CD8-positive, alpha-beta memory T cell (primary cell): ENCODE data around the gene PLXNB3. TPM values are rescaled to one million over a fixed set of nuclear protein-coding genes. Genes with fewer than 3 reads are reported as not detected.

Experiments
- CTCF ChIA-PET: fragments of 350-600 bp; sonication (Branson Sonifier 250); formaldehyde crosslinking; loops from one replicate; lab custom pipeline; 2021; ENCODE audit warnings: antibody characterized with exemption; lab: Charles Lee
- POLR2A ChIA-PET: fragments of 350-600 bp; sonication (Branson Sonifier 250); formaldehyde crosslinking; loops from one replicate; lab custom pipeline; 2021; ENCODE audit warnings: antibody characterized with exemption; lab: Charles Lee
- DNase-seq, 5 donors: peaks; one replicate each; pipeline versions ENCODE4 v3.0.0 to v3.0.0-alpha.2; 2020 to 2022; ENCODE audit warnings: mixed read lengths in 1 of 5
- H3K27ac ChIP-seq: one replicate; pipeline ENCODE4 v1.7.0; 2013; ENCODE audit warnings: low read depth, mild to moderate bottlenecking, low read length, moderate library complexity
- H3K27me3 ChIP-seq: 2 replicates; pipeline ENCODE4 v1.7.0; 2013; ENCODE audit warnings: low read length, mild to moderate bottlenecking; ENCODE audit not compliant: insufficient read depth, poor library complexity, severe bottlenecking
- H3K36me3 ChIP-seq: 2 replicates; pipeline ENCODE4 v1.7.0; 2013; ENCODE audit warnings: mild to moderate bottlenecking, low read length, moderate library complexity; ENCODE audit not compliant: insufficient read depth
- H3K4me1 ChIP-seq: 2 replicates; pipeline ENCODE4 v1.7.0; 2013; ENCODE audit warnings: mild to moderate bottlenecking, low read length, moderate library complexity; ENCODE audit not compliant: insufficient read depth
- H3K4me3 ChIP-seq: 2 replicates; pipeline ENCODE4 v1.7.0; 2013; ENCODE audit warnings: mild to moderate bottlenecking, low read length
- H3K9me3 ChIP-seq: 2 replicates; pipeline ENCODE4 v1.7.0; 2013; ENCODE audit warnings: mild to moderate bottlenecking, low read length
- H3K27ac Mint-ChIP-seq, 8 donors: one replicate each; pipeline ENCODE4 v1.8.0; 2020 to 2021; ENCODE audit warnings: mixed read lengths in 8 of 8, mild to moderate bottlenecking in 6 of 8, inconsistent platforms in 3 of 8, moderate library complexity in 3 of 8
- H3K27me3 Mint-ChIP-seq, 2 donors: one replicate each; pipeline ENCODE4 v1.8.0; 2020 to 2021; ENCODE audit warnings: mixed read lengths in 2 of 2, mild to moderate bottlenecking in 1 of 2, moderate library complexity in 1 of 2
- H3K36me3 Mint-ChIP-seq, 3 donors: one replicate each; pipeline ENCODE4 v1.8.0; 2020 to 2021; ENCODE audit warnings: mixed read lengths in 3 of 3, inconsistent platforms in 1 of 3, mild to moderate bottlenecking in 1 of 3
- H3K4me1 Mint-ChIP-seq, 3 donors: one replicate each; pipeline ENCODE4 v1.8.0; 2020 to 2021; ENCODE audit warnings: mixed read lengths in 3 of 3, inconsistent platforms in 1 of 3, mild to moderate bottlenecking in 1 of 3
- H3K4me3 Mint-ChIP-seq, 7 donors: one replicate each; pipeline ENCODE4 v1.8.0; 2020 to 2021; ENCODE audit warnings: mixed read lengths in 7 of 7, mild to moderate bottlenecking in 6 of 7, moderate library complexity in 4 of 7, inconsistent platforms in 2 of 7
- H3K9me3 Mint-ChIP-seq, 5 donors: one replicate each; pipeline ENCODE4 v1.8.0; 2020 to 2022; ENCODE audit warnings: mixed read lengths in 5 of 5, mild to moderate bottlenecking in 3 of 5, moderate library complexity in 2 of 5, inconsistent platforms in 1 of 5
- polyA plus RNA-seq: library from polyadenylated mRNA; unstranded; fragments of 300-500 nt; fragmentation: Illumina TruSeq; gene quantifications from one replicate; pipeline ENCODE4 v1.2.3, GENCODE V29; 2021
- total RNA-seq, 2 experiments: library from RNA; stranded (reverse); gene quantifications; one replicate each; pipeline ENCODE4 v1.2.3, GENCODE V29; 2021

The PLXNB3 gene
- total and polyA plus RNA-seq, 3 experiments from 2014 or later = 0.51 to 0.57 TPM; not detected in 1

DNA sequence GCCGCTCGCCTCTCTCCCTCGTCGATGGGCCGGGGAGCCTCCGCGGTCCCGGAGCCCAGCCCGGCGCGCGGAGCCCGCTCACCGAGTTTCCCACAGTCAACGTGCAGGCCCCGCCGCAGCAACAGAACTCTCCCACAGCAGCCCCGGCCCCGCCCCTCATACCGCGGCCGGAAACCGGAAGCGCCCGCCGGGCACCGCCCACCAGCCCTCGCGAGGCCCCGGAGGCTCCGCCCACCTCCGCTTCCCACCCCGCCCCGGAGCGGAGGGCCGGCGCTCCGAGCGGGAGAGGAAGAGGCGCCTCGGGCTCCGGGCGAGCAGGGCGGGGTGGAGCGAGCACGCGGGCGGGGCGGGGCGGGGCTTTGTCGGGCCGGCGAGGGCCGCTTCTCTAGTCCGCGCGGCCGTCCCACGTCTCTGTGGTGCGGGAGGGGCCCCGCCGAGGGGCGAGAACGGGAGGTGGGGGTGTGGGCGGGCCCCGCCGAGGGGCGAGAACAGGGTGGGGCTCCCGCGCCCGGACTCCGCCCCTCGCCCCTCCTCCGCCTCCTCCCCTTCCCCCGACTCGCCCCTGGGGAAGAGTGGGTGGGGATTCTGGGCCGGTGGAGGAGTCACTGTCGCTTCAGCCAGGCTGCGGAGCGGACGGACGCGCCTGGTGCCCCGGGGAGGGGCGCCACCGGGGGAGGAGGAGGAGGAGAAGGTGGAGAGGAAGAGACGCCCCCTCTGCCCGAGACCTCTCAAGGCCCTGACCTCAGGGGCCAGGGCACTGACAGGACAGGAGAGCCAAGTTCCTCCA, 39.6 kb upstream of the PLXNB3 start, which contains the start of the genes ABCD1 and BCAP31:
ABCD1 (plus strand) TSS at position 605 of the 787 bp plus-strand sequence. CDS start 411 bp downstream, outside the sequence.
BCAP31 (minus strand) TSS at position 136 of the 787 bp plus-strand sequence. CDS start 1,143 bp downstream, outside the sequence.
- H3K4me1 Mint-ChIP-seq = peaks cover 26 to 51% (median 35%) of the 10 kb centered on the region in 3 donors
- H3K4me3 ChIP-seq = peak within 1 kb of the TSS; percentile 44
- peak within 1 kb of the TSS; percentile 85 to 94 (median 86) for H3K4me3 Mint-ChIP-seq
- peak within 1 kb of the TSS; percentile 70 for H3K27ac ChIP-seq
- no peaks in the 10 kb centered on the region for H3K27me3 ChIP-seq
- CTCF ChIA-PET = no interaction called here
- peak within 1 kb of the TSS; percentile 71 to 92 (median 84) for H3K27ac Mint-ChIP-seq
- H3K9me3 ChIP-seq = no peaks in the 10 kb centered on the region
- H3K27me3 Mint-ChIP-seq = peaks cover 0 to 1% of the 10 kb centered on the region in 2 donors
- H3K9me3 Mint-ChIP-seq = no peaks in the 10 kb centered on the region
- POLR2A ChIA-PET = interaction anchor here (0.5 kb wide), 1 partner anchor 8 kb away, joined by 4 read pairs; no protein-coding TSS in a partner anchor
- peaks cover 17% of the 10 kb centered on the region for H3K4me1 ChIP-seq
- DNase-seq = peak; percentile 81 to 91 (median 89)
- peaks cover 2 to 22% (median 4%) of the 10 kb centered on the region in 3 donors for H3K36me3 Mint-ChIP-seq
- peaks cover 13% of the 10 kb centered on the region for H3K36me3 ChIP-seq

DNA sequence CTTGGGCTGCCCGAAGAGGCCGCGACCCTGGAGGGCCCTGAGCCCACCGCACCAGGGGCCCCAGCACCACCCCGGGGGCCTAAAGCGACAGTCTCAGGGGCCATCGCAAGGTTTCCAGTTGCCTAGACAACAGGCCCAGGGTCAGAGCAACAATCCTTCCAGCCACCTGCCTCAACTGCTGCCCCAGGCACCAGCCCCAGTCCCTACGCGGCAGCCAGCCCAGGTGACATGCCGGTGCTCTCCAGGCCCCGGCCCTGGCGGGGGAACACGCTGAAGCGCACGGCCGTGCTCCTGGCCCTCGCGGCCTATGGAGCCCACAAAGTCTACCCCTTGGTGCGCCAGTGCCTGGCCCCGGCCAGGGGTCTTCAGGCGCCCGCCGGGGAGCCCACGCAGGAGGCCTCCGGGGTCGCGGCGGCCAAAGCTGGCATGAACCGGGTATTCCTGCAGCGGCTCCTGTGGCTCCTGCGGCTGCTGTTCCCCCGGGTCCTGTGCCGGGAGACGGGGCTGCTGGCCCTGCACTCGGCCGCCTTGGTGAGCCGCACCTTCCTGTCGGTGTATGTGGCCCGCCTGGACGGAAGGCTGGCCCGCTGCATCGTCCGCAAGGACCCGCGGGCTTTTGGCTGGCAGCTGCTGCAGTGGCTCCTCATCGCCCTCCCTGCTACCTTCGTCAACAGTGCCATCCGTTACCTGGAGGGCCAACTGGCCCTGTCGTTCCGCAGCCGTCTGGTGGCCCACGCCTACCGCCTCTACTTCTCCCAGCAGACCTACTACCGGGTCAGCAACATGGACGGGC, 38.8 kb upstream of the PLXNB3 start:
- no peaks in the 10 kb centered on the region for H3K9me3 Mint-ChIP-seq
- Histone ChIP-seq H3K27me3 (no peaks in the 10 kb centered on the region), H3K4me3 (no peak overlapping the region), H3K4me1 (peaks cover 17% of the 10 kb centered on the region), H3K27ac (peak overlapping the region; percentile 61), H3K36me3 (peaks cover 6% of the 10 kb centered on the region), H3K9me3 (no peaks in the 10 kb centered on the region)
- H3K4me1 Mint-ChIP-seq = peaks cover 24 to 45% (median 30%) of the 10 kb centered on the region in 3 donors
- peak in 2 of 5 donors; percentile 33 to 51 for DNase-seq
- peak overlapping the region in 5 of 8 donors; percentile 17 to 90 (median 63) for H3K27ac Mint-ChIP-seq
- ChIA-PET CTCF (no interaction called here), POLR2A (no interaction called here)
- H3K4me3 Mint-ChIP-seq = peak overlapping the region; percentile 38 to 89 (median 64)
- H3K27me3 Mint-ChIP-seq = peaks cover 0 to 1% of the 10 kb centered on the region in 2 donors
- peaks cover 0 to 17% (median 2%) of the 10 kb centered on the region in 3 donors for H3K36me3 Mint-ChIP-seq

- peaks cover 26 to 45% (median 30%) of the 10 kb centered on the region in 3 donors for H3K4me1 Mint-ChIP-seq
- no peak for DNase-seq
- Histone ChIP-seq H3K27me3 (no peaks in the 10 kb centered on the region), H3K36me3 (peaks cover 1% of the 10 kb centered on the region), H3K9me3 (no peaks in the 10 kb centered on the region), H3K27ac (peak overlapping the region; percentile 61), H3K4me3 (no peak overlapping the region), H3K4me1 (peaks cover 17% of the 10 kb centered on the region)
- H3K4me3 Mint-ChIP-seq = peak overlapping the region; percentile 14 to 89 (median 50)
- ChIA-PET POLR2A (interaction anchor here (0.7 kb wide), 1 partner anchor 224 kb away, joined by 3 read pairs; no protein-coding TSS in a partner anchor), CTCF (interaction anchor here (1.1 kb wide), 1 partner anchor 9 kb away, joined by 3 read pairs; no protein-coding TSS in a partner anchor)
- H3K9me3 Mint-ChIP-seq = no peaks in the 10 kb centered on the region
- peaks cover 0 to 1% of the 10 kb centered on the region in 2 donors for H3K27me3 Mint-ChIP-seq
- H3K27ac Mint-ChIP-seq = peak overlapping the region in 6 of 8 donors; percentile 17 to 90 (median 58)
- peaks cover 0 to 14% (median 2%) of the 10 kb centered on the region in 3 donors for H3K36me3 Mint-ChIP-seq
Observed at GRCh38 chrX:153725832-153726285, 38.2 kb upstream of the PLXNB3 start.

- ChIA-PET POLR2A (interaction anchor here (0.7 kb wide), 1 partner anchor 224 kb away, joined by 3 read pairs; no protein-coding TSS in a partner anchor), CTCF (interaction anchor here (1.1 to 1.3 kb wide), 3 partner anchors 9 to 221 kb away, joined by 3 to 4 read pairs (median 3); no protein-coding TSS in a partner anchor)
- Histone ChIP-seq H3K27ac (peak overlapping the region; percentile 61), H3K9me3 (no peaks in the 10 kb centered on the region), H3K4me1 (peaks cover 17% of the 10 kb centered on the region), H3K36me3 (no peaks in the 10 kb centered on the region), H3K27me3 (no peaks in the 10 kb centered on the region), H3K4me3 (no peak overlapping the region)
- Mint-ChIP-seq H3K27ac (peak overlapping the region; percentile 61 to 91 (median 72)), H3K36me3 (peaks cover 0 to 17% (median 4%) of the 10 kb centered on the region in 3 donors), H3K4me3 (peak overlapping the region; percentile 60 to 85 (median 69)), H3K27me3 (peaks cover 0 to 1% of the 10 kb centered on the region in 2 donors), H3K9me3 (no peaks in the 10 kb centered on the region), H3K4me1 (peaks cover 29 to 49% (median 34%) of the 10 kb centered on the region in 3 donors)
- peak; percentile 21 to 65 (median 49) for DNase-seq
Observed at GRCh38 chrX:153726286-153727122, 37.5 kb upstream of the PLXNB3 start.

DNA sequence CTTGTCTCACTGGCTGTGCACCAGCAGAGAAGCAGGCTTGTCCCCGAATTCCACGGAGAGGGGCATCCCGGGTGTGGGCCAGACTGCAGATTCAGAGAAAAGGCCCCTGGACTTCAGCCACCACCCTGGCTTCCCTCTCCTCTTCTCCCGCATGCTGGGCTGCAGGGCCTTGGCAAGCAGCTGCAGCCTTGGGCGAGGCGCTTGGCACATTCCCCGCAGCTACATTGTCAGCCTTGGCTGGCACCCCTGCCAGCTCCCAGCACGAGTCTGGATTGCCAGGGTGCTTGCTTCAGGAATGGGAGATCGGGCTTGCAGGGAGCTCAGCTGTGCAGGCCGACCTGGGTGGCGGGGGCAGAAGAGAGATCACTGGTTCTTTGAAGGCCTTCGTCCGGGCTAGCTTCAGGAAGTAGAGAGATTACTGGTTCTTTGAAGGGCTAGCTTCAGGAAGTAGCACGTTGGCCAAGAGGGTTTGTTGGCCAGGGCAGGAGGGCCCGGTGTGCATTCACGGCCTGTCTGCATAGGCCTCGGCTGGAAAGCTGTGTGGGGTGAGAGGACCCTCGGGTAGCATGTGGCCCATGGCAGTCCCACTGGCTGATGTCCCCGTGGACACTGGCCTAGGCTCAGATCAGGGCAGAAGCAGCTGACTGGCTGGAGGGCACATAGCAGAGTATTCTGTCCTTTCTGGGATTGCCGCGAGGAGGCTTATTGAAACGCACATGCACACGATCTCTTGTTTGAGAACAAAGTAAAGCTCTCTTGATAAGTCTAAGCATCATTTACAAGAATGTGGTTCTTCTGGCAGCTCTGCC, 36.7 kb upstream of the PLXNB3 start:
- peak overlapping the region; percentile 60 to 85 (median 69) for H3K4me3 Mint-ChIP-seq
- Histone ChIP-seq H3K9me3 (no peaks in the 10 kb centered on the region), H3K27ac (peak overlapping the region; percentile 61), H3K4me3 (no peak overlapping the region), H3K36me3 (no peaks in the 10 kb centered on the region), H3K27me3 (no peaks in the 10 kb centered on the region), H3K4me1 (peaks cover 17% of the 10 kb centered on the region)
- no peak for DNase-seq
- peak overlapping the region; percentile 50 to 96 (median 80) for H3K27ac Mint-ChIP-seq
- peaks cover 27 to 46% (median 28%) of the 10 kb centered on the region in 3 donors for H3K4me1 Mint-ChIP-seq
- peaks cover 0 to 1% of the 10 kb centered on the region in 2 donors for H3K27me3 Mint-ChIP-seq
- ChIA-PET POLR2A (no interaction called here), CTCF (interaction anchor here (0.6 to 1.5 kb wide), 5 partner anchors 8 to 283 kb away, joined by 3 to 4 read pairs (median 3); no protein-coding TSS in a partner anchor)
- no peaks in the 10 kb centered on the region for H3K9me3 Mint-ChIP-seq
- peaks cover 0 to 15% (median 2%) of the 10 kb centered on the region in 3 donors for H3K36me3 Mint-ChIP-seq

DNA sequence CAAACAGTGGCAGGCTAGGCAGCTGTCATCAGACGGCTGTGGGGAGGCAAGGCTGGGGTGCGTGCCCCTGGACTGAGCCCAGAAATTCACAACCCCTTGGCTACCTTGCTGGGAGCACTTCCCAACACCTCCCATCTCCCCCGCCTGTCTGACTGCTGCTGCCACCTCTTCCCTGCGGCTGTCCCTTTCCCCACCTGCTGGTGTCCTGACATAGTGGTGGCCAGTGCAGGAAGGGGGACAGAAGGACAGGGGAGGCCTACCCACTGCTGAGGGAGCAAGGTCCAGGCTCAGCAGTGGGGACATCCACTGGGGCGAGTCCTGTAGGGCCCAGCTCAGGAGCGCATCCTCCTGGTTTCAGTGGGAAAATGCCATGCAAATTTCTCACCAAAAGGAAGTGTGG, 36.0 kb upstream of the PLXNB3 start:
- H3K4me1 Mint-ChIP-seq = peaks cover 21 to 39% (median 22%) of the 10 kb centered on the region in 3 donors
- Histone ChIP-seq H3K27me3 (no peaks in the 10 kb centered on the region), H3K4me1 (peaks cover 13% of the 10 kb centered on the region), H3K9me3 (no peaks in the 10 kb centered on the region), H3K27ac (no peak overlapping the region), H3K4me3 (no peak overlapping the region), H3K36me3 (no peaks in the 10 kb centered on the region)
- no peak for DNase-seq
- peak overlapping the region in 4 of 8 donors; percentile 19 to 91 (median 74) for H3K27ac Mint-ChIP-seq
- H3K4me3 Mint-ChIP-seq = peak overlapping the region in 2 of 7 donors; percentile 20 to 71
- H3K27me3 Mint-ChIP-seq = peaks cover 0 to 1% of the 10 kb centered on the region in 2 donors
- no peaks in the 10 kb centered on the region for H3K9me3 Mint-ChIP-seq
- H3K36me3 Mint-ChIP-seq = peaks cover 0 to 12% (median 2%) of the 10 kb centered on the region in 3 donors
- ChIA-PET CTCF (interaction anchor here (0.6 to 1.5 kb wide), 3 partner anchors 199 to 282 kb away, joined by 3 to 4 read pairs (median 3); no protein-coding TSS in a partner anchor), POLR2A (no interaction called here)
